Activated CD4-positive, alpha-beta T cell treated with anti-CD3 and anti-CD28 coated beads, Interleukin-2, amount 10 ng/mL, durations not matched to agents 7 days and 5 days (primary cell): ENCODE results near the gene RANBP3. TPM values are rescaled to one million over a fixed set of nuclear protein-coding genes. Genes with fewer than 3 reads are reported as not detected.

Source experiments
- total RNA-seq, 2 experiments: library from RNA; stranded (reverse); gene quantifications; one replicate each; pipeline ENCODE4 v1.2.3, GENCODE V29; 2021

RANBP3 gene
- total RNA-seq, 2 experiments from 2014 or later, result 97.4 to 98.0 TPM

Other genes starting within 250 kb of the RANBP3 start
- 1 to 10 TPM; 5.4 to 6.4 TPM for gene PRR22, start 193.4 kb downstream of the RANBP3 start, total RNA-seq
- gene DUS3L, start 187.0 kb downstream of the RANBP3 start, total RNA-seq, result 10 to 100 TPM; 49.9 to 60.8 TPM
- under 1 TPM in 1 of 2 experiments, not detected in 1; 0.37 TPM for gene NRTN, start 173.1 kb downstream of the RANBP3 start, total RNA-seq
- not detected for gene FUT6, start 138.4 kb downstream of the RANBP3 start, total RNA-seq
- gene FUT3, start 126.7 kb downstream of the RANBP3 start, total RNA-seq, result not detected
- not detected for gene FUT5, start 107.6 kb downstream of the RANBP3 start, total RNA-seq
- 100 to 1,000 TPM; 207 to 233 TPM for gene NDUFA11, start 74.3 kb downstream of the RANBP3 start, total RNA-seq
- 10 to 100 TPM; 11.8 TPM for gene VMAC, start 73.3 kb downstream of the RANBP3 start, total RNA-seq
- 10 to 100 TPM; 17.2 to 21.0 TPM for gene CAPS, start 63.9 kb downstream of the RANBP3 start, total RNA-seq
- 10 to 100 TPM; 10.1 to 10.4 TPM for gene RFX2, start 132.4 kb upstream of the RANBP3 start, total RNA-seq
- gene ACSBG2, start 157.5 kb upstream of the RANBP3 start, total RNA-seq, result not detected